Hepatocyte (in vitro differentiated cells): ENCODE data around the gene KRT36. TPM values are rescaled to one million over a fixed set of nuclear protein-coding genes. Genes with fewer than 3 reads are reported as not detected.

Experiments
- DNase-seq: peaks from one replicate; pipeline ENCODE4 v3.0.0-alpha.2; 2016; ENCODE audit warnings: low spot score
- H2AFZ ChIP-seq: fragments of 200-600 bp; sonication (generic); 2 replicates; pipeline ENCODE4 v1.6.0; 2016; ENCODE audit warnings: antibody characterized with exemption, mild to moderate bottlenecking
- H3K27ac ChIP-seq: fragments of 200-600 bp; sonication (generic); 2 replicates; pipeline ENCODE4 v1.5.1; 2016; ENCODE audit warnings: mild to moderate bottlenecking
- H3K27me3 ChIP-seq: fragments of 200-600 bp; sonication (generic); 2 replicates; pipeline ENCODE4 v1.6.1; 2016
- H3K36me3 ChIP-seq: fragments of 200-600 bp; sonication (generic); replicated peaks from 2 replicates; pipeline ENCODE4 v1.5.1; 2016; ENCODE audit warnings: low read depth; ENCODE audit not compliant: insufficient read depth
- H3K4me1 ChIP-seq: fragments of 200-600 bp; sonication (generic); 2 replicates; pipeline ENCODE4 v1.5.1; 2016; ENCODE audit warnings: mild to moderate bottlenecking, moderate library complexity; ENCODE audit not compliant: insufficient read depth
- H3K4me2 ChIP-seq: fragments of 200-600 bp; sonication (generic); 2 replicates; pipeline ENCODE4 v1.6.0; 2016
- H3K4me3 ChIP-seq: fragments of 200-600 bp; sonication (generic); 2 replicates; pipeline ENCODE4 v1.5.1; 2016; ENCODE audit warnings: mild to moderate bottlenecking
- H3K79me2 ChIP-seq: fragments of 200-600 bp; sonication (generic); 2 replicates; pipeline ENCODE4 v1.6.0; 2017; ENCODE audit warnings: mild to moderate bottlenecking
- H3K9me2 ChIP-seq: fragments of 200-600 bp; sonication (generic); replicated peaks from 2 replicates; pipeline ENCODE4 v1.6.0; 2017; ENCODE audit warnings: mild to moderate bottlenecking; ENCODE audit not compliant: insufficient read depth
- H3K9me3 ChIP-seq: fragments of 200-600 bp; sonication (generic); 2 replicates; pipeline ENCODE4 v1.5.1; 2016; ENCODE audit warnings: low read depth, mild to moderate bottlenecking
- H4K20me1 ChIP-seq: fragments of 200-600 bp; sonication (generic); 2 replicates; pipeline ENCODE4 v1.6.0; 2016; ENCODE audit warnings: mild to moderate bottlenecking; ENCODE audit not compliant: insufficient read depth, poor library complexity, severe bottlenecking
- EZH2 ChIP-seq: fragments of 200-600 bp; sonication (generic); IDR thresholded peaks from 2 replicates; pipeline ENCODE4 v1.6.1; 2016; ENCODE audit warnings: antibody characterized with exemption, mild to moderate bottlenecking, borderline replicate concordance
- EZH2phosphoT487 ChIP-seq: fragments of 200-600 bp; sonication (generic); IDR thresholded peaks from one replicate; pipeline ENCODE4 v1.6.1; 2018; ENCODE audit warnings: antibody characterized with exemption, mild to moderate bottlenecking, low read depth, moderate library complexity; ENCODE audit not compliant: unreplicated experiment, severe bottlenecking
- WGBS: methylation state at CpG from one replicate; pipeline ENCODE4 v1.1.6; 2016; ENCODE audit warnings: low lambda C conversion rate; ENCODE audit errors: missing lambda C conversion rate; 5-methylcytosine and 5-hydroxymethylcytosine counted together
- polyA plus RNA-seq: library from polyadenylated mRNA; unstranded; fragments of >200 nt; fragmentation: Nextera tagmentation; extraction: Ambion mirVana; gene quantifications from 2 replicates; pipeline ENCODE4 v1.2.1, GENCODE V29; 2016
- total RNA-seq: library from RNA; depleted of rRNA; stranded (reverse); fragments of >200 nt; gene quantifications from 2 replicates; pipeline ENCODE4 v1.2.3, GENCODE V29; 2014
- TF ChIP-seq, protein P1 (sequence below): fragments of 200-600 bp; sonication (generic); IDR thresholded peaks from 2 replicates; pipeline ENCODE4 v1.5.1; 2016; ENCODE audit warnings: antibody characterized with exemption, mild to moderate bottlenecking; ENCODE audit not compliant: poor library complexity

KRT36 gene
- total and polyA plus RNA-seq, 2 experiments from 2014 or later: not detected

DNA sequence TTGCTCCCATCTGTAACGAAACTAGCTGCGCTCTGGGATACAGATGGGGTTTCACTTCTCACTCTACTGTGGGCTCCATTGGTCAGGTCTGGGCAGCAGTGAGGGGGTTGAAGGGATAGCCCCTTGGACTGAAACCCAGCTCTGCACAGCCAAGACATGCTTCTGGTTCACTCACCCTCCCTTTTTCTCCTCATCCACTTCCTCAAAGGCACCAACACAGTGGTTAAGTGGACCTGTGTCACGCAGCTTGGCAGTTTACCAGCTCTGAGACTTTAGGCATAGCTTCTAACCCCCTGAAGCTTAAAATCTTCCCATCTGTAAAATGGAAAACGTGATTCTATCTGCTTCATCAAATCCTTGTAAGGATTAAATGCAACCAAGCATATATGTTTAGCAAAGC is 37.4 kb downstream of the KRT36 start:
- Histone ChIP-seq H3K9me2 (no peaks in the 10 kb centered on the region), H4K20me1 (no peaks in the 10 kb centered on the region), H3K4me1 (no peaks in the 10 kb centered on the region), H3K4me3 (no peak overlapping the region), H3K27ac (no peak overlapping the region), H3K79me2 (no peaks in the 10 kb centered on the region), H2AFZ (no peak overlapping the region), H3K9me3 (no peaks in the 10 kb centered on the region), H3K36me3 (no peaks in the 10 kb centered on the region), H3K4me2 (no peak overlapping the region), H3K27me3 (no peaks in the 10 kb centered on the region)
- TF ChIP-seq, protein P1, sequence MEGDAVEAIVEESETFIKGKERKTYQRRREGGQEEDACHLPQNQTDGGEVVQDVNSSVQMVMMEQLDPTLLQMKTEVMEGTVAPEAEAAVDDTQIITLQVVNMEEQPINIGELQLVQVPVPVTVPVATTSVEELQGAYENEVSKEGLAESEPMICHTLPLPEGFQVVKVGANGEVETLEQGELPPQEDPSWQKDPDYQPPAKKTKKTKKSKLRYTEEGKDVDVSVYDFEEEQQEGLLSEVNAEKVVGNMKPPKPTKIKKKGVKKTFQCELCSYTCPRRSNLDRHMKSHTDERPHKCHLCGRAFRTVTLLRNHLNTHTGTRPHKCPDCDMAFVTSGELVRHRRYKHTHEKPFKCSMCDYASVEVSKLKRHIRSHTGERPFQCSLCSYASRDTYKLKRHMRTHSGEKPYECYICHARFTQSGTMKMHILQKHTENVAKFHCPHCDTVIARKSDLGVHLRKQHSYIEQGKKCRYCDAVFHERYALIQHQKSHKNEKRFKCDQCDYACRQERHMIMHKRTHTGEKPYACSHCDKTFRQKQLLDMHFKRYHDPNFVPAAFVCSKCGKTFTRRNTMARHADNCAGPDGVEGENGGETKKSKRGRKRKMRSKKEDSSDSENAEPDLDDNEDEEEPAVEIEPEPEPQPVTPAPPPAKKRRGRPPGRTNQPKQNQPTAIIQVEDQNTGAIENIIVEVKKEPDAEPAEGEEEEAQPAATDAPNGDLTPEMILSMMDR: no peak
- no peak for DNase-seq
- WGBS: 79% methylated on average over 4 of the region's 4 CpGs

DNA sequence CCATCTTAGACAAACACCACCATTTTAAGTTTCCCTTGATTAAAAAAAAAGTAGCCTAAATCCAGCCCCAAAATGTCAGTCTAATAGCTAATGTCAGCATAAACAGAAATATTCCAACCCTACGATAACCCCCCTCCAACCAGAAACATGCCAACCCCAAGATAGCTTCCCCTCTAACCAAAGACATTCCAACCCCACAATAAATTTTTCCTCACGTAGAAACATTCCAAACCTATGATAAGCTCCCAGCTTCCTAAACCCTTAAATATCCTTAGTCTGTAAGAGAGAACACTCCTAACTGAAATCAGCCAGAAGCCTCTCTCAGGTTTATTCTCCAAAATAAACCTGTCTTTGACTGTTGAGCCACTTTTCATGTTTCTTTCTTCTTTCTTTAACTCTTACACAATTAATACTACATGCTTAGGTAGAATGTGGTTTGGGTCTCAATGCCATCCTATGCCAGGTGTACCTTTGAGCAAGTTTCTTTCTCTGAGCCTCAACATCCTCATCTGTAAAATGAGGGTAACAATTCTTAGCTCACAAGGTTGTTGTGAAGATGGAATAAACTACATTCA is 38.5 kb downstream of the KRT36 start:
- no peak for DNase-seq
- no peaks in the 10 kb centered on the region for H3K36me3 ChIP-seq
- H4K20me1 ChIP-seq: no peaks in the 10 kb centered on the region
- H3K9me3 ChIP-seq: no peaks in the 10 kb centered on the region
- no peak overlapping the region for H3K4me3 ChIP-seq
- no peaks in the 10 kb centered on the region for H3K9me2 ChIP-seq
- TF ChIP-seq EZH2: no peak
- TF ChIP-seq, protein P1: no peak
- no peak for TF ChIP-seq EZH2phosphoT487
- WGBS: 72% methylated on average over 2 of the region's 2 CpGs
- no peak overlapping the region for H3K27ac ChIP-seq
- H2AFZ ChIP-seq: no peak overlapping the region
- H3K27me3 ChIP-seq: no peaks in the 10 kb centered on the region
- no peaks in the 10 kb centered on the region for H3K4me1 ChIP-seq
- no peak overlapping the region for H3K4me2 ChIP-seq
- no peaks in the 10 kb centered on the region for H3K79me2 ChIP-seq

DNA sequence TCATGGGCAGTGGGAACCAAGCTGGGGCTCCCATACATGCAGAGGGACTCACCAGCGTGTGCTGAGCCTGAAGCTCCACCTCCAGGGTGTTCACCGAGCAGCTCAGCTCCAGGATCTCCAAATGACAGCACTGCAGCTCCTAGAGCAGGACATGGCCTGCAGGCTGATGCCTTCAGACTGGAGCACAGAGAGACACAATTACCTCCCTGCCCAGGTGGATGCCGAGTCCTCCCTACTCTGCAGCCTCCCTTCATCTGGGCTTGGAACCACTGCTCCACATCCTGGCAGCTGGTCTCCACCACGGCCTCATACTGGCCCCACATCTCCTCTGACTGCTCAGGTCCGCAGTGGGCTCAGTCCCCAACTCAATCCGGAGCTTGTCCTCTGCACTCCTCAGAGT is 40.7 kb downstream of the KRT36 start:
- no peaks in the 10 kb centered on the region for H3K9me3 ChIP-seq
- H3K9me2 ChIP-seq: no peaks in the 10 kb centered on the region
- WGBS: 79% methylated on average over 6 of the region's 6 CpGs
- TF ChIP-seq EZH2 (no peak), EZH2phosphoT487 (no peak)
- TF ChIP-seq, protein P1: no peak
- no peaks in the 10 kb centered on the region for H3K79me2 ChIP-seq
- H3K36me3 ChIP-seq: no peaks in the 10 kb centered on the region
- no peak overlapping the region for H2AFZ ChIP-seq
- H3K4me1 ChIP-seq: no peaks in the 10 kb centered on the region
- H3K27ac ChIP-seq: no peak overlapping the region
- no peaks in the 10 kb centered on the region for H4K20me1 ChIP-seq
- no peak overlapping the region for H3K4me3 ChIP-seq
- H3K4me2 ChIP-seq: no peak overlapping the region
- H3K27me3 ChIP-seq: no peaks in the 10 kb centered on the region
- DNase-seq: no peak

DNA sequence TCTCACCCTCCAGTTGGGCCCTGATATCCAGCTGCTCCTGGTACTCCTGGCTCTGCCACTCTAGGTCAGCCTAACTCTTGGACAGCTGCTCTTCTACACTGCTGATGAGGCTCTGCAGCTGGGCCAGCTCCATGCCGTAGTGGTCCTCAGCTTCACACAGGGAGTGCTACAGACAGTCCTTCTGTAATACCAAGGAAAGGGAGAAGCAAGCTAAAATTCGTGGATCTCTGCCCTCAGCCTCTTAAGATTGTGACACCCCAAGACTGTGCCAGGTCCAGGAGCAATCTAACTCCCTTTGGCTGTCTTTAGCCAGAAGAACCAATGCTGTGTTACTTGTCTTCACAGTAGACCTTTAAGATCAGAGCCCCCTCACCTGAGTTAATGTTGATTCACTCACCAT is 41.2 kb downstream of the KRT36 start:
- no peaks in the 10 kb centered on the region for H3K36me3 ChIP-seq
- no peak overlapping the region for H3K4me3 ChIP-seq
- TF ChIP-seq, protein P1: no peak
- TF ChIP-seq EZH2 (no peak), EZH2phosphoT487 (no peak)

More for the DNA sequence above, 41.2 kb downstream of the KRT36 start:
- no peaks in the 10 kb centered on the region for H3K27me3 ChIP-seq
- no peak overlapping the region for H3K27ac ChIP-seq
- WGBS: 49% methylated on average over 2 of the region's 2 CpGs
- no peak overlapping the region for H3K4me2 ChIP-seq
- no peaks in the 10 kb centered on the region for H3K79me2 ChIP-seq
- no peaks in the 10 kb centered on the region for H4K20me1 ChIP-seq
- no peaks in the 10 kb centered on the region for H3K9me3 ChIP-seq
- H3K4me1 ChIP-seq: no peaks in the 10 kb centered on the region
- DNase-seq: no peak
- no peaks in the 10 kb centered on the region for H3K9me2 ChIP-seq
- no peak overlapping the region for H2AFZ ChIP-seq
